Common myeloid progenitor, CD34-positive (primary cell): Measurements from ENCODE around the gene DIAPH3.

Experiments
- CTCF ChIA-PET: fragments of 350-600 bp; sonication (Branson Sonifier 250); formaldehyde crosslinking; loops from one replicate; lab custom pipeline; 2021; ENCODE audit warnings: antibody characterized with exemption; lab: Charles Lee
- POLR2A ChIA-PET: fragments of 350-600 bp; sonication (Branson Sonifier 250); formaldehyde crosslinking; loops from one replicate; lab custom pipeline; 2021; ENCODE audit warnings: antibody characterized with exemption; lab: Charles Lee
- DNase-seq, 3 donors: peaks; one replicate each; pipeline versions ENCODE4 v3.0.0 to v3.0.0-alpha.2; 2013
- H3K27ac ChIP-seq, 2 experiments: 1 replicate in 1 of 2; 2 replicates in 1 of 2; pipeline ENCODE4 v1.7.0; 2013; ENCODE audit warnings: inconsistent platforms in 2 of 2, low read length in 2 of 2, mild to moderate bottlenecking in 2 of 2, low read depth in 1 of 2, moderate library complexity in 1 of 2; ENCODE audit not compliant: severe bottlenecking in 2 of 2, insufficient read depth in 1 of 2, poor library complexity in 1 of 2
- H3K27me3 ChIP-seq, 5 experiments: replicated peaks in 2 of 5; 1 replicate in 3 of 5; 2 replicates in 2 of 5; pipeline versions ENCODE4 v1.6.1 to v1.7.0; 2013; ENCODE audit warnings: low read length in 4 of 5, mild to moderate bottlenecking in 2 of 5, moderate library complexity in 2 of 5, inconsistent platforms in 1 of 5; ENCODE audit not compliant: insufficient read depth in 5 of 5, control insufficient read depth in 4 of 5
- H3K36me3 ChIP-seq, 4 experiments: 1 replicate in 2 of 4; 2 replicates in 2 of 4; pipeline versions ENCODE4 v1.6.1 to v1.7.0; 2013; ENCODE audit warnings: low read length in 3 of 4, control low read depth in 1 of 4, mild to moderate bottlenecking in 1 of 4; ENCODE audit not compliant: control insufficient read depth in 4 of 4, insufficient read depth in 4 of 4
- H3K4me1 ChIP-seq, 4 experiments: 1 replicate in 3 of 4; 2 replicates in 1 of 4; pipeline versions ENCODE4 v1.6.1 to v1.7.1; 2013; ENCODE audit warnings: low read length in 3 of 4, mild to moderate bottlenecking in 3 of 4, control low read depth in 1 of 4, inconsistent platforms in 1 of 4, moderate library complexity in 1 of 4; ENCODE audit not compliant: control insufficient read depth in 4 of 4, insufficient read depth in 4 of 4; ENCODE audit errors: control extremely low read depth in 1 of 4
- H3K4me3 ChIP-seq, 7 experiments: 1 replicate in 4 of 7; 2 replicates in 3 of 7; pipeline versions ENCODE4 v1.5.1 to v1.7.0; 2013; ENCODE audit warnings: mild to moderate bottlenecking in 7 of 7, low read length in 6 of 7, moderate library complexity in 6 of 7, inconsistent platforms in 2 of 7, low read depth in 2 of 7, control low read depth in 1 of 7; ENCODE audit not compliant: insufficient read depth in 4 of 7, control insufficient read depth in 1 of 7; ENCODE audit errors: extremely low read depth in 1 of 7
- H3K9me3 ChIP-seq, 5 experiments: 1 replicate in 4 of 5; 2 replicates in 1 of 5; pipeline versions ENCODE4 v1.6.1 to v1.7.1; 2013; ENCODE audit warnings: low read length in 4 of 5, mild to moderate bottlenecking in 2 of 5, inconsistent platforms in 1 of 5, low read depth in 1 of 5, moderate library complexity in 1 of 5; ENCODE audit not compliant: control insufficient read depth in 4 of 5, insufficient read depth in 2 of 5; ENCODE audit errors: control extremely low read depth in 1 of 5
- WGBS: methylation state at CpG from one replicate; pipeline ENCODE4 v1.1.5; 2013; ENCODE audit not compliant: insufficient coverage; 5-methylcytosine and 5-hydroxymethylcytosine counted together

Gene DIAPH3

DNA sequence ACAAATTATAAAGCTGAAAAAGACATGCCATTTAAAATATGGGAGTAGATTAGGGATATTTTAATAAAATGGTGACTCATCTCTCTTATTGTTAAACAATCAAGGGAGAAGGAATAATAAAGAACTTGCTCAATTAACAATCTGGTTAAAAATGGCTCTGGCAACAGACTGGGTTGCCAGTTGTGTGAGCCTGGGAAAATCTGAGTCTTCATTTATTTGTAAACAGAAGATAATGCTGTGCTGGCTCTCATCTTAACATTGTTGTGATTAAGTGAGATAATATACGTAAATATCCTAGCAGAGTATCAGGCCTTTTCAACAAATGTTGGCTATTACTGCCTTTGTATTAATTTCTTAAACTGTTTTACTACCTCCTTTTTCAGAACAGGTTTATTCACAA is 453.3 kb downstream of the DIAPH3 start:
- no peak for DNase-seq
- no peaks in the 10 kb centered on the region for H3K27me3 ChIP-seq
- WGBS: 100% methylated on average over 1 of the region's 1 CpG
- no peak overlapping the region for H3K4me3 ChIP-seq
- H3K27ac ChIP-seq: no peak overlapping the region
- ChIA-PET POLR2A (no interaction called here), CTCF (interaction anchor here (0.6 kb wide), 1 partner anchor 696 kb away, joined by 3 read pairs; no protein-coding TSS in a partner anchor)
- no peaks in the 10 kb centered on the region for H3K4me1 ChIP-seq
- H3K36me3 ChIP-seq: no peaks in the 10 kb centered on the region
- no peaks in the 10 kb centered on the region for H3K9me3 ChIP-seq

GRCh38 chr13:59706101-59706976 is 457.4 kb downstream of the DIAPH3 start:
- WGBS: no CpG with 5 or more reads among the region's 8 CpGs
- CTCF ChIA-PET: no interaction called here
- Histone ChIP-seq H3K9me3 (no peaks in the 10 kb centered on the region), H3K36me3 (no peaks in the 10 kb centered on the region), H3K4me3 (no peak overlapping the region), H3K27ac (no peak overlapping the region), H3K27me3 (no peaks in the 10 kb centered on the region), H3K4me1 (no peaks in the 10 kb centered on the region)
- POLR2A ChIA-PET: no interaction called here
- no peak for DNase-seq

- no peak overlapping the region for H3K4me3 ChIP-seq
- no peak for DNase-seq
- ChIA-PET CTCF (interaction anchor here (1.0 kb wide), 1 partner anchor 14 kb away, joined by 3 read pairs; no protein-coding TSS in a partner anchor), POLR2A (no interaction called here)
- WGBS: 100% methylated on average over 2 of the region's 3 CpGs
- no peaks in the 10 kb centered on the region for H3K4me1 ChIP-seq
- H3K27ac ChIP-seq: no peak overlapping the region
- no peaks in the 10 kb centered on the region for H3K36me3 ChIP-seq
- no peaks in the 10 kb centered on the region for H3K9me3 ChIP-seq
- no peaks in the 10 kb centered on the region for H3K27me3 ChIP-seq
Observed at GRCh38 chr13:59702269-59702668, 461.5 kb downstream of the DIAPH3 start.

- no peaks in the 10 kb centered on the region for H3K36me3 ChIP-seq
- H3K9me3 ChIP-seq: no peaks in the 10 kb centered on the region
- CTCF ChIA-PET: no interaction called here
- H3K27ac ChIP-seq: no peak overlapping the region
- 100% methylated on average over 1 of the region's 2 CpGs for WGBS
- H3K4me3 ChIP-seq: no peak overlapping the region
- POLR2A ChIA-PET: no interaction called here
- DNase-seq: no peak
- H3K4me1 ChIP-seq: no peaks in the 10 kb centered on the region
- no peaks in the 10 kb centered on the region for H3K27me3 ChIP-seq
Observed at GRCh38 chr13:59701261-59701660, 462.5 kb downstream of the DIAPH3 start.

DNA sequence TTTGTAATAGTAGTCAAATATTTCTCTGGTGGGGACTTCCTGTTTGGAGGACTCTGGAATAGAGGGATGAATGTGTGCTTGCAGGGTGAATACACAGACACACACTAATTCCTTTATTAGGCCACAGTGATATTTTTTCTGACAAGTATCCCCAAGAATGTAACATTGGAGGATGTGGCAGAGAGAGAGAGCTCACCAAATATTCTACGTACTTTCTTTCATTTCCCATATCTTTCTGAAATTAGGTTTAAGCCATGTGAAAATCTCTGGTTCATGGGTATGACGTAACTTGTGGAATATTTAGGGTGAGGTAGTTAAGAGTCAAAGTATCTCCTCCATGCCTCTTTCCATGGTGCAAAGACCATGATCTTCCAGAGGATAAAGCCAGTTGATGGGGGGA is 463.4 kb downstream of the DIAPH3 start:
- Histone ChIP-seq H3K36me3 (no peaks in the 10 kb centered on the region), H3K4me3 (no peak overlapping the region), H3K27me3 (no peaks in the 10 kb centered on the region), H3K27ac (no peak overlapping the region), H3K4me1 (no peaks in the 10 kb centered on the region), H3K9me3 (no peaks in the 10 kb centered on the region)
- CTCF ChIA-PET: no interaction called here
- DNase-seq: no peak
- WGBS: no CpG with 5 or more reads among the region's 2 CpGs
- POLR2A ChIA-PET: no interaction called here

GRCh38 chr13:59696271-59696670 is 467.5 kb downstream of the DIAPH3 start:
- no peak for DNase-seq
- Histone ChIP-seq H3K4me3 (no peak overlapping the region), H3K4me1 (no peaks in the 10 kb centered on the region), H3K36me3 (no peaks in the 10 kb centered on the region), H3K27me3 (no peaks in the 10 kb centered on the region), H3K9me3 (no peaks in the 10 kb centered on the region), H3K27ac (no peak overlapping the region)
- POLR2A ChIA-PET: no interaction called here
- no CpG with 5 or more reads among the region's 1 CpG for WGBS
- CTCF ChIA-PET: no interaction called here

DNA sequence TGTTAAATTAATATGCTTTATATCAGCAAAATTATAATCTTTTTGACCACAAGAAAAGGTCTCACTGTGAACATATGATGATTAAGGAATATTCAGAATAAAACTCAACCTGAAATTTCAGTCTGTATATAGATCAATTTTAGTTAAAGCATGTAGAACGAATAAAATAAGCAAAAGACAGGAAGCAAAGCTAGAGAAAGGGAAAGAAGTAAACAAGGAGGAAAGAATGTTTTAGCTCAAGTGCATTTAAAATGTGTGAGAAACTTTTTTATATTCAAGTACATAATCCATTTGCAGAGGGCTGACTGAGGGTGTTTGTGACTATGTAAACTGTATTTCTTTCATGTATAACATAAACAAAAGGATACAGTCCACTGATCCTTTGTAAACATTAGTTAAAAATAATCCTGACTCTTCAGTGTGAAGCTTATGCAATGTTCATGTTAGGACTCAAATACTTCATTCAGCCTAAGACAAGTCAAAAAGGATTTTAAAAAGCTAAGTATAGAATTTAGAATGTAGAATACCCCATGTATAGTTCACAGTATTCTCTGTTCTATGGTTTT is 472.1 kb downstream of the DIAPH3 start:
- no CpG with 5 or more reads among the region's 1 CpG for WGBS
- H3K36me3 ChIP-seq: no peaks in the 10 kb centered on the region
- H3K4me3 ChIP-seq: no peak overlapping the region
- no peaks in the 10 kb centered on the region for H3K27me3 ChIP-seq
- POLR2A ChIA-PET: no interaction called here
- H3K9me3 ChIP-seq: no peaks in the 10 kb centered on the region
- no peak for DNase-seq
- no peak overlapping the region for H3K27ac ChIP-seq
- no peaks in the 10 kb centered on the region for H3K4me1 ChIP-seq
- CTCF ChIA-PET: interaction anchor here (1.8 kb wide), 1 partner anchor 11 kb away, joined by 6 read pairs; no protein-coding TSS in a partner anchor
